HG02852 (cell line): ENCODE measurements around the gene SMTNL1.
A peak's percentile ranks its signal among the peaks of the same experiment; 100 is the strongest.

Experiments used
- ATAC-seq: cut with Tn5 transposase; IDR thresholded peaks from one replicate; pipeline ENCODE4 v1.9.1; 2021; ENCODE audit warnings: mild to moderate bottlenecking, moderate library complexity; ENCODE audit not compliant: unreplicated experiment

Gene SMTNL1

DNA sequence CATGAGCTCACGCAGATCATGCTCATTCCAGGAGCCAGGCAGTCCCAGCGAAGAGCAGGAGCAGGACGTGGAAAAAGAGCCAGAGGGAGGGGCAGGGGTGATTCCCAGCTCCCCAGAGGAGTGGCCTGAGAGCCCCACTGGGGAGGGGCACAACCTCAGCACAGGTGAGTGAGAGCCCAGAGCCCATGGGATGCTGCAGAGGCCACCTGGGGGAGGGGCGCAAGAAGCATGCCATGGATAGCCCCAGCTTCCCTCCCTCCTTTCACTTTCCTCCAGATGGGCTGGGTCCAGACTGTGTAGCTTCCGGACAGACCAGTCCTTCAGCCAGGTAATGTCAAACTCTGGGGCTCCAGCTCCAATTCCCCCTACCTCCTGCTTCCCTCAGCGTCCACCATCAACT is 6.2 kb downstream of the SMTNL1 start:
- no peak for ATAC-seq

DNA sequence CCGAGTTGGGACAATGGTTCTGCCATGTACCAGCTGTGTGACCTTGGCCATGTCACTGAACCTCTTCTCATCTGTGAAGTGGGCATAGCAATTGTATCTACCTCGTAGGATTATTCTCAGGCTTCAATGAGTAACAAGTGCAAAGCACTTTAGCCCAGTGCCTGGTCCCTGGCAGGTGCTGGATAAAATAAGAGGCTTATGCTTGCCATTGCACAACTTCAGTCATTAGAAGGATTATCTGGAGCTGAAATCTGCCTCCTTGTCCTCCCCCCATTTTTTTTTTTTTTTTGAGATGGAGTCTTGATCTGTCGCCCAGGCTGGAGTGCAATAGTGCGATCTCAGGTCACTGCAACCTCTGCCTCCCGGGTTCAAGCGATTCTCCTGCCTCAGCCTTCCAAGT is 7.2 kb downstream of the SMTNL1 start:
- no peak for ATAC-seq

DNA sequence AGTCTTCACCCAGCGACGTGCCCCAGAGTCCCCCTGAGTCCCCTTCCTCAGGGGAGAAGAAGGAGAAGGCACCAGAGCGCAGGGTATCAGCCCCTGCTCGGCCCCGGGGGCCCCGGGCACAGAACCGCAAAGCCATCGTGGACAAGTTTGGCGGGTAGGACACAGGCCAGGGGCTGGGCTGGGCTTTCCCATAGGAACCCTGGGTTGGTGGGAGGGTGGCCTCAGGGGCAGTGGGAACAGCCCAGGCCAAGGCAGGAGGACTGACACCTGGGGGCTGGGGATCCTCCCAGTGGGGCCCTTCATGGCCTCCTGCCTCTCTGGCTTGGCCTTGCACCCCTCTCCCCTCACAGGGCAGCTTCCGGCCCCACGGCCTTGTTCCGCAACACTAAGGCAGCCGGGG is 8.5 kb downstream of the SMTNL1 start:
- ATAC-seq: no peak

DNA sequence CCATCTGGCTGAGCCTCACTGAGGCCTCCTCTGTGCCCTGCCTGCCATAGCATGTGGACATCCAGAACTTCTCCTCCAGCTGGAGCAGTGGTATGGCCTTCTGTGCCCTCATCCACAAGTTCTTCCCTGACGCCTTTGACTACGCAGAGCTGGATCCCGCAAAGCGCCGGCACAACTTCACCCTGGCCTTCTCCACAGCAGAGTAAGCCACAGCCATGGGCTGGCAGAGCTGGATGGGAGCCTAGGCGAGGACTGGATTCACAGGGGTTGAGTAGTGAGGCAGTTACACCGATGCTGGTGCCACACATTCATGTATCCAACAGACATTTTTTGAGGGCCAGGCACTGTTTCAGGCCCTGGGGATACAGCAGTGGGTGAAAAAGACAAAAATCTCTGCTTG is 9.1 kb downstream of the SMTNL1 start:
- no peak for ATAC-seq

DNA sequence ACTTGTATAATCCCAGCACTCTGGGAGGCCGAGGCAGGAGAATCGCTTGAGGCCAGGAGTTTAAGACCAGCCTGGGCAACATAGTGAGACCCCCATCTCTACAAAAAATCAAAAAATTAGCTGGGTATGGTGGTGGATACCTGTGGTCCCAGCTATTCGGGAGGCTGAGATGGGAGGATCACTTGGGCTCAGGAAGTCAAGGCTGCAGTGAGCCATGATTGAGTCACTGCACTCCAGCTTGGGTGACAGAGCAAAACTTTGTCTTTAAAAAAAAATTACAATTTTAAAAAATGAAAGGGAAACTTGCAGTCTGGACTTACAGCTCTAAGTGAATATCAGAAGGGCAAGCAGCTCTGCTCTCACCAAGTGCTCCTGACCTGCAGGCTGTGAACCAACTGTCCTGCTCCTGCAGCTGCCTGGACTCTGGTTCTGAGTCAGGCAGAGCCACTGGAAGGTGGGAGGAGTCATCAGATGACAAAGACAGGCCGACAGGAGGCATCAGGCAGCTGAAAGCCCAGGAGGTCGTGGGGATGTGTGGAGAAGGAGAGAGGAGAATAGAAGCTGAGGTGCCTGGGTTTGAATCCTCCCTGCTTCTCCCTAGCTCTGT is 9.6 kb downstream of the SMTNL1 start:
- ATAC-seq: peak; percentile 68

DNA sequence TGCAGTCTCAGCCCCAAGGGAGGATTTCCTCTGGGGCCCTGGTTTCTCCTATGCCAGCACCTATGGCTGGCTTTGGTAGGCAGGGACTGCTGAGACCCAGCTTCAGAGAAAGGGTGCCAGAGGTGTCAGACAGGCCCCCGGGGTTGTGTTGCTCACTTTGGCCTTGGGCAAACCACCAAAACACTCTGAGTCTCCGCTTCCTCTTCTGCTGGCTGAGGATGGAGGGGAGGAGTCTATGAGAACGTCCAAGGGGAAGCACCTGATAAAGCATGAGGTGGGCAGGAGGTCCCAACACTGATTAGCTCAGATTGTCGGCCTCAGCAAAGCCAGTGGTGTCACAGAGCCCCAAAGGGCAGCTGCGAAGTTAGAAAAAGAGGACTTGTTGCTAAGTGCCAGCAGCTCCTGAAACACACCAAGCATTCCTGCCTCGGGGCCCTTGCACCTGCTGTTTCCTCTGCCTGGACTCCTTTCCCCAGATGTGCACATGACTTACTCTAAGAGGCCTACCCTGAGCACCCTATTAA is 10.5 kb downstream of the SMTNL1 start:
- ATAC-seq: peak; percentile 86

DNA sequence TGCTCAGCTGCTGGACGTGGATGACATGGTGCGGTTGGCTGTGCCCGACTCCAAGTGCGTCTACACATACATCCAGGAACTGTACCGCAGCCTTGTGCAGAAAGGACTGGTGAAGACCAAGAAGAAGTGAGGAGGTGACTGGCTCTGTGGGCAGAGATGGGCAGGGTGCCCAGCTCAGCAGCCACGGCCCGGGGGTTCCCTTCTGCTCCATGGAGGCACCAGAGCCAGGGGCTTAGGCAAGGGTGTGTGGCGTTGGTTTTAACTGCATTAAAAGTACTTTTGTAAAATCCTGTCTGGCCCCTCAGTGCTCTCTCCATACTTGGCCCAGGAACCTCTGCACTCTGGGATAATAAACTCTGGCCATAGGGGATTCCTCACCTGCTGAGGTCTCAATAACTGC is 12.6 kb downstream of the SMTNL1 start:
- ATAC-seq: no peak

DNA sequence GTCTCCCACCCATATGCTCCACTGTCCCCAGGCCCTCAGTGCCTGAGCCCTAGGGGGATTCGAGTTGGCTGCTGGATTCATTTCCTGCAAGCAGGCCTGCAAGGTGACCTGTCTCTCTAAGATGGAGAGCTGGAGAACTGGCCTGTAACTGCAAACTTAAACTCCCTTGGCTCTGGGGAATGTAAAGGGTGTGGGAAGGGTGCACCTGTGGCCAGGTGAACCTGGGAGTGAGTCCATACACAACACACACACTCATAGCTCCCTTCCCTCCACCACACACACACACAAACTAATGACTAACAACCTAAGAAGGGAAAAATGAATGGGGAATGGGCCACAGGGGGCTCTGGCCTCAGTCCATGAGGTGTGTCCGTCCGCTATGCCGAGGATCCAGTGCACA is 14.5 kb downstream of the SMTNL1 start:
- ATAC-seq: no peak

DNA sequence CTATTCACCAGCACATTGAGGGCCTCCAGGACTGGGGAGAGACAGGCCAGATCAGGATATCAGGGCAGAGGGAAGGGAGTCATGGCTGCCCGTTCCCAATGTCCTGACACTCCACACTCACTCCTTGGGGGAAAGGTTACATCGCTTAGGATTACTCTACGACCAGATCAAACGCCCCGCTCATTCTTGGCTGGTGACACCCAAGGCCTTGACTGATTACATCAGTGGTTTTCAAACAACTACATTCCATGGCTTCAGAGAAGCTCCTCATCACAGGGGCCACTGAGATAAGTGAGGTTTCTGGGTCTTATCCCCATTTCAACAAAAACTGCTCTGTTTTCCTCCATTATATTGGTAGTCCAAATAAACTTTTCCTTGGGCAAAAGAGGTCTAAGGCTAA is 15.1 kb downstream of the SMTNL1 start:
- no peak for ATAC-seq

DNA sequence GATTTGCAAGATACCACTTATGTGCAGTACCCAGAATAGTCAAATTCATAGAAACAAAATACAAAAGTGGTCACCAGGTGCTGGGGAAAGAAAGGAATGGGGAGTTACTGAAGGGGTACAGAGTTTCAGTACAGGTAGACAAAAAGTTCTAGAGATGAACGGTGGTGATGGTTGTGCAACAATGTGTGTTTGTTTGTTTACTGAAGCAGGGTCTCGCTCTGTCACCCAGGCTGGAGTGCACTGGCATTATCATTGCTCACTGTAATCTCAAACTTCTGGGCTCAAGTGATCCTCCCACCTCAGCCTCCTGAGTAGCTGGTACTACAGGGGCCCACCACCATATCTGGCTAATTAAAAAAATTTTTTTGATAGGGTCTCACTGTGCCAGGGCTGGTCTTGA is 18.0 kb downstream of the SMTNL1 start:
- ATAC-seq: no peak

DNA sequence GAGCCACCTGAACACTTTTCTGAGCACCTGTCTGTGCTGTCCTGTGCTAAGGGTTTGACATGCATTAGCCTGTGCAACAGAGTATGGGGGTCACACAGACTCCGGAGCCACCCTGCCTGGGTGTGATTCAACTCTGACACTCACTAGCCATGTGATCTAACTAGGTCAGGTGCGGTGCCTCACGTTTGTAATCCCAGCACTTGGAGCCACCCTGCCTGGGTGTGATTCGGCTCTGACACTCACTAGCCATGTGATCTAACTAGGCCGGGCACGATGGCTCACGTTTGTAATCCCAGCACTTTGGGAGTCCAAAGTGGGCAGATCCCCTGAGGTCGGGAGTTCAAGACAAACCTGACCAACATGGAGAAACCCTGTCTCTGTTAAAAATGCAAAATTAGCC is 18.6 kb downstream of the SMTNL1 start:
- ATAC-seq: no peak

DNA sequence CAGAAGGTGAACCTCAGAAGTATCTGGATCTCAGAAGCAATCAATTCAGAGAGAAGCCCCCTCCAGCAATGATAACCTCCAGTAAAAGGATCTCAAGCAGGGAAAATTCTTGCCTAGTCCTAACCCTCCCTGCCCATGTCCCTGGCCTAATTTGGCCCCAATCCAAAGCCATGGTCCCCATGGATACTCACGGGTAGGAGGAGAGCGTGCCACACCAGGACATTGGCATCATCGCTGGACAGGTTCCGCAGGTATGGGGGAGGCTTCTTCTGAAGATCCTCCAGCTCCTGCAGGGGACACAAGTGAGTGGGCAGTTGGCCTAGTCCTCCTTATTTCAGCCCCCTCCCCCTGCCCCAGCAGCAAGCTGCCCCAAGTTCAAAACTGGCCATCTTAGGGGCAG is 22.8 kb downstream of the SMTNL1 start:
- no peak for ATAC-seq

DNA sequence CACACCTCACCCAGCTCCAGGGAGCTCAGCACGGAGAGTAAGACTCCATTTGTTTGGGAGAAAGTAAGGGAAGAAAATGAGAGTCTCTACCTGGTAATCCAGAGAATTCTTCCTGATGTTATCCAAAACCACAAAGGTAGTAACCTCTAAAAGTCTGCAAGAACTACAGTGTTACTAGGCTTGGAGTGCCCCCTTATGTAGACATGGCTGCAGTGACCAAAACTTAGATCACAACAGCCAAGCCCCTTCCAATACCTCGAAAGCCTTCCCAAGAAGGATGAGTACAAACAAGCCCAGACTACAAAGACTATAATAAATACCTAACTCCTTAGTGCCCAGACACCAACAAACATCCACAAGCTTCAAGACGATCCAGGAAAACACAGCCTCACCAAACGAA is 25.2 kb downstream of the SMTNL1 start:
- no peak for ATAC-seq

DNA sequence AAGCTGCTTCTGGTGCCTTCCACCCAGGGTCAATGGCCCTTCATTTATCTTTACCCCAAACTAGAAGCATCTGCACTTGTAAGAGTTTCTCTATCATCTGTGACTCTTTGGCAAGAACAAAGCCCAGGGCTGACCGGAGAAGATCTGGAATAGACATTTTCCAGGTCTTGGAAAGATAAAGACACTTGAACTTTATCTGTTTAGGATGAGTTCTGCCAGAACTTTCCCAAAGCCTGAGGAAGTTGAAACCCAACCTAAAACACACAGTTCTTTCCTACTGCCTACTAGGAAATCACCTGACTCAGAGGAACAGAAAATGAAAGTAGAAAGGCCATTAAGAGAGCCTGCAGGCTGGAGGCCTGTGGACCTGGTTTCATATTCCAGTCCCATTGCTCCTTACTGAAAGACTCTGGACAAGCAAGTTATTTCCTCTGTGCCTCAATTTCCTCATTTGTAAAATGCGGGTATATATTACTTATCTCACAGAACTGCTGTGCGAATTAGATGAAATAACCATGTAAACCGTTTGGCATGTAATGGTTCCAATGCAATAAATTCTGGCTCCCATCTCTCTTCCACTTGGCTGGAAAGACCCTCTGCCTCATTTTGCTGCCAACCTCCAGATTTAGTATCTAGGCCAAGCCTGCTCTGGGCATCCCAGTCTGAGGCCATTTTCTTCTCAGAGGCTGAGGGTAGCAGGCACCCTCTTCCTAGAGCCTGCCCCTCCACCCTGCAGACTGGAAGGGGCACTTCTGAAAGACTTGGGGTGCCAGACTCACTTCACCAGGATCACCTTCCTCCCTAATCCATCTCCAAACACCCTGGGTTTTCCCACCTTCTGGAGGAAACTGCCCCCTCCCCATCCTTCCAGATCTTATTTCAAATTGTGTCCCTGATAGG is 28.9 kb downstream of the SMTNL1 start:
- peak; percentile 63 for ATAC-seq

DNA sequence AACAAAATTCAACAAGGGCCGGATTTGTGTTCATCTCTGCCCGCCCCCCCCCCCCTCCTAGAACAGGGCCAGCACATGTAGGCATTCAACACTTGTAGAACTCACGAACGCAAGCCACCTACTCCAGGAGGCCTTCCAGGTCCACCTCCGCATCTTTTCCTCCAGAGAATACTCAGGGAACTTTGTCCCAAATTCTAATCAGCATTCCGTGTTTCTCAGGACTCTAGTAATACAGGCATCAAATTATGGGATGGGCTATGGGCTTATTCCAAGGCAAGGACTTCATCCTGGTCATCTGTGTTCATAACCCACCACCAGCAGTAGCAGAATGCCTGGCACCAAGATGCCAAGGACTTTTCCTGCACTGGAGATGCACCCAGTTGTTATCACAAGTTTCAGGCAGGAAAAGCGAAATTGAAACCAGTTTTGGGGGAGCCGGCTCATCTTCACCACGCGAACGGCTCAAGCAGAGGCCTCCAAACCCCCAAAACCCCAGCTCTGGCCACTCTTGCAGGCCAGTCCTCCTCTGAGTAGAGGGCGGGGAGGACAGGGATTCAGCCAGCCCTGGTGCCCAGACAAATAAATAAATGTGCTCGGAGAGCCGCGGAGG is 29.6 kb downstream of the SMTNL1 start:
- ATAC-seq: peak; percentile 4

DNA sequence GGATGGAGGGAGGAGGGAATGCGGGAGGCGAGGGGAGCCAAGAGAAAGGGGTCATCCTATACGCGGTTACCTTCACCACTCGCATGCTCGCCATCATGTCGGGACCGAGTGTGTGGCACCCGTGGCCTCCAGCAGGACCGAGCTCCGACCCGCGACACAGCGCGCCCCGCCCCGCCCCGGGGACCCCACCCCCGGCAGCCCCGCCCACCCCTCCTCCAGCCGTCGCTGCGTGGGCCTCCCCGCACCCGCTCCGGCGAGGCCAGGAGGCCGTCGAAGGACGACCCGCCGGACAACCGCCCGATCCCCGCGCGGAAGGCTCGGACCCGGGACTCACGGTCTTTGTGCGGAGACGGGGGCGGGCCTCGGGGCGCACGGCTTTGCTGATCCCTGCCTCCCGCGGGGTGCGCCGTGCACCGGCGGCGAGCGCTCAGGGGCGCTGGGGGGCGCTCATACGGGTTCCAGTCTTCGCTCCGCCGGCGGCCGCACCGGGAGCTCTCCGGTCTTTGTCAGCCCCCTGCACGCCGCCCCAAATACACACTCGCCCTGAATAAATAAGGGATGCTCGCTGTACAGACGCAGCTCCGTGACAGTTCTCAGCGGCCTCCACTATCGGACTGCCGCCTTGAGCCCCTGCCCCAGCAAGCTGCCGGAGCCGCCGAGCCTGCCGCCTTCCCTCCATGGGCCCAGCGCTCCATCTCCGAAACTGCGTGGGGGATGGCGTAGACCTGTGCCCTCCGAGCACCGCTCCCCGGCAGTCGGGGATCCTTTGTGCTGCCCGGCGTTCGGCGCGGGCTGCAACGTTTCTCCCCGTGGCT is 30.3 kb downstream of the SMTNL1 start, which contains the start of gene UBE2L6:
UBE2L6 (minus strand) TSS at position 158 of the 815 bp plus-strand sequence; CDS start at position 97, 61 bp downstream.
- peak; percentile 74 for ATAC-seq

DNA sequence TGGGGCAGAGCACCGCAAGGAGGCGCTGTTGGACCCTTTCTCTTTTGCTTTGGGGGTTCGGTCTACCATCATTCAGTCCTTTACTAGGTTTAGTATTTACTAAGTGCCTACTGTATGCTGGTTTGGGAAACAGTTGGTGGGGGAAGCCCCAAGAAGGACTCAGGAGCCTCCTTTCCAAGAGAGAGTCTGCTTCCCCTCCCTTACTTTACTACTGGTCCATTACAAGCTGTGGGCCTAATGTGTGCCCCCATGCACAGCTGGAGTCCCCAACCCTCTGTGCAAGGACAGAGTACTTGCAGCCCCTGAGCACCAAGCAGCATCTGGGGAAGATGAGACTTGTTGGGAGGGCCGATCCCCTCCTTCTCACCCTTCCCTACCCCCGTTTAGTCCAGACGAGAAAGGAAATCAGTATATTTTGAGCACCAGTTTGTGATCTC is 31.0 kb downstream of the SMTNL1 start:
- no peak for ATAC-seq

DNA sequence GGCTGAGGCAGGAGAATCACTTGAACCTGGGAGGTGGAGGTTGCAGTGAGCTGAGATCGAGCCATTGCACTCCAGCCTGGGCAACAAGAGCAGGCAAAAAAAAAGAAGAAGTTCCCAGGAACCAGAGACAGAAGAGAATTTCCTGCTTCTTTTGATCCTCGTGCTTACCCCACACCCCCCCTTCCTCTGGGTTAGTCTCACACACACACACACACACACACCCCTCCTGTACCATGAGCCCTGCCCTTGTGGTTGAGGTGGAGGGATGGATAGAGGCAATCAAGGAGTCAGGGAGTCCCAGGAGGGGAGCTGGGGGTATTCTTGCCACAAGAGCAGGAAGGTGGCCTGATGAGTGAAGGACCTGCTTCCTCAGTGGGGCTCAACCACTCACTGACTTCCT is 34.2 kb downstream of the SMTNL1 start:
- ATAC-seq: no peak

DNA sequence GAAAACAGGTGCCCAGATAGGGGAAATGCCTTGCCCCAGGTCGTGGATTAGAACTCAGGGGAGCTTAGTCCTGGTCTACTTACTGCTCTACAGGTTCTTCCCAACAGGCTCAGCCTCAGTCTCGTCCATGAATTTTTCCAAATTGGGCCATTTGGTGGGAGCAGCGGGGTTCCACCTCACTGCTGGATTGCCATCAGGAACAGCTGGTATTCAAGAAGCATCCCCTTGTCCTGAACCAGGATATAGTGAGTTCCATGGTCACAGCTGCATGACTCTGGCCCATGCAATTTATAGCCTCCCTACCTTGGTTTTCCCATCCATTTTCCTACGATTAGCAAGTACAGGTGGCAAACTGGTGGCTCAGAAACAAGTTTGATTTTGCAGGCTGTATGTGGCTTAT is 36.7 kb downstream of the SMTNL1 start:
- no peak for ATAC-seq

DNA sequence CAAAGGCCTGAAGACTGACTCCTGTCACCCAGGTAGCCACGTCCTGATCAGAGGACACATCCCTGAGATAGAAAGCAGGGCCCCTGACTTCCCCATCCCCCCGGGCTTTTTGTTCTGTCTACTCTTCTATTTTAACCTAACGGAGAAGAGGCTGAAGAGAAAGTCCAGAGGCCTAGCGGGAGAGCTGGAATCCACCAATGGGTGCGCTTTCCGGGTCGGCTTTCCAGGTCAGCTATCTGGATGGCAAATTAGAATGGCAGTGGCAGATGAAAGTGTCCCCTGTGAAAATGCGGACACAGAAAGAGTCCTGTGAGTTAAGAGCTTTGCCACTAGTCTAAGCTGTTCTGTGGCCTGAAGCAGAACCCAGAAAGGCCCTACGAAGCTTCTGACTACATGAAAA is 46.9 kb downstream of the SMTNL1 start:
- ATAC-seq: no peak

DNA sequence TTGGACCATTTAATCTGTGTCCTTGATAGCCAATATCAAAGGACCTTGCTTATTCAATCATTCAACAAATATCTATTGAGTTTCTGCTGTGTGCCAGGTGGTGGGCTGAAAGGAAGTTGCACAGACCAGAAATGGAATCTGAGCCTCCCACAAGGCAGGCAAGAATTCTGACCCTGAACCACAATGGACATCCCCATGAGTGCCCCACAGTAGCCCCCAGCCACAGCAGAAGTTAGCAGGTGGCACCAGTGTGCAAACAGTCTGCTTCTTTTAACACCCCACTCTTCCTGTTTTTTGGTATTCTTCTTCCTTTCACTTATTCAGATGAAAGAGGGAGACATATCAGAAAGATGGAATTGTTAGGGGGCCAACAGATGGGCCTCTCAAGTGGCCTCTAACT is 47.9 kb downstream of the SMTNL1 start:
- no peak for ATAC-seq
